AG09309 (cell line): Measurements from ENCODE around the gene KLHDC4.
"Not testable (repeated sequence)": the region's sequence is repeated elsewhere in the genome, so short reads cannot be mapped to it uniquely, and the experiment has no call there.

Source experiments
- DNase-seq: peaks from one replicate; pipeline ENCODE4 v3.0.0-alpha.2; 2010; ENCODE audit warnings: low read depth
- H3K4me3 ChIP-seq: 2 replicates; pipeline ENCODE4 v1.5.1; 2011; ENCODE audit warnings: mild to moderate bottlenecking, low read depth, low read length, moderate library complexity; ENCODE audit not compliant: control insufficient read depth
- TF ChIP-seq, protein P1 (sequence below): IDR thresholded peaks from 2 replicates; pipeline ENCODE4 v1.5.1; 2011; ENCODE audit warnings: mild to moderate bottlenecking, low read depth, low read length, inconsistent platforms; ENCODE audit not compliant: insufficient read depth, control insufficient read depth; ENCODE audit errors: missing control alignments

Gene KLHDC4

DNA sequence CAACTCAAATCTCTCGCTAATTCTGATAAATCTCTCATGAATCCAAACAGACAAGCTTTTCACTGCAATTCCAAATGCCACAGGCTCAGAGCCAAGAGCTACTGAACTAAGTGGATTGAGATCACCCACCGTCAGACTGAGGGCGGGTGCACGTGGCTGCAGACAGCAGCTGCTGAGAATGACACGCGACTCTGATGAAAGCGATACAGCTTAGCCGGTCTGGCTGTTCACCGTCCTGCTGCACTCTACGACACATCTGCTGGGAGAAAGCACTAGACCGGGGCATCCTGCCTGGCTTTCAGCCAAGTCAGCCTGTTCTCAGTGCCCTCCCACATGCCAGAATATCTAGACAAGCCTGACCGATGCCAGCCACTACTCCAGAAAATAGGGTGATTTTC is 42.6 kb downstream of the KLHDC4 start:
- no peak overlapping the region for H3K4me3 ChIP-seq
- no peak for DNase-seq
- TF ChIP-seq, protein P1, sequence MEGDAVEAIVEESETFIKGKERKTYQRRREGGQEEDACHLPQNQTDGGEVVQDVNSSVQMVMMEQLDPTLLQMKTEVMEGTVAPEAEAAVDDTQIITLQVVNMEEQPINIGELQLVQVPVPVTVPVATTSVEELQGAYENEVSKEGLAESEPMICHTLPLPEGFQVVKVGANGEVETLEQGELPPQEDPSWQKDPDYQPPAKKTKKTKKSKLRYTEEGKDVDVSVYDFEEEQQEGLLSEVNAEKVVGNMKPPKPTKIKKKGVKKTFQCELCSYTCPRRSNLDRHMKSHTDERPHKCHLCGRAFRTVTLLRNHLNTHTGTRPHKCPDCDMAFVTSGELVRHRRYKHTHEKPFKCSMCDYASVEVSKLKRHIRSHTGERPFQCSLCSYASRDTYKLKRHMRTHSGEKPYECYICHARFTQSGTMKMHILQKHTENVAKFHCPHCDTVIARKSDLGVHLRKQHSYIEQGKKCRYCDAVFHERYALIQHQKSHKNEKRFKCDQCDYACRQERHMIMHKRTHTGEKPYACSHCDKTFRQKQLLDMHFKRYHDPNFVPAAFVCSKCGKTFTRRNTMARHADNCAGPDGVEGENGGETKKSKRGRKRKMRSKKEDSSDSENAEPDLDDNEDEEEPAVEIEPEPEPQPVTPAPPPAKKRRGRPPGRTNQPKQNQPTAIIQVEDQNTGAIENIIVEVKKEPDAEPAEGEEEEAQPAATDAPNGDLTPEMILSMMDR = no peak

DNA sequence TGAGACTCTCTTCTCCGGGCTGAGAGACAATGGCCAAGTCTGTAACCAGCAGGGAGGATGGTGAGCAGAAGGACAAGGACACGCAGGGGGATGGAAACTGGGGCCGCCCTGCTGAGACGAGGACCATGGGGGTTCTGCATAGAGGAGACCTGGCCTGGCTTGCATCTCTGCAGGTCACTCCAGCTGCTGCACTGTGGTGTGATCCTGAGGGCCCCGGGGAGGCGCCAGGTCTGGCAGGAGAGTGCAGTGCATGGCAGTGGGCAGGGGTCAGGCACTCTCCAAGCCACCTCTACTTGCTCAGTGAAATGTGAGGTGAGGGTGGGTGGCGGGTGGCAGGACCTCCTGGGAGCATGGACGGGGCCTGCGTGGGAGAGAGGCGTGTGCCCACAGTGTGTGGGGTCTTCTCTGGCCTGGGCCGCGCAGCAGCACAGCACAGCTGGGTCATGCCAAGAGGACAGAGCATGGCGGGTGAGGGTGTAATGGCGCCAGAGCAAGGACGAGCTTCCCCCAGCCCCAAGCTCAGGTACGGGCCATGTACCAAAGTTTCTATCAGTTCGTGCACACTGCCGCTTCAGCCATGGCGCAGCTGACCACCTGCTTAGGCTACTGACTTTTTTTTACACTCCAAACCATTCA is 43.1 kb downstream of the KLHDC4 start:
- TF ChIP-seq, protein P1 = no peak
- DNase-seq = no peak
- no peak overlapping the region for H3K4me3 ChIP-seq

DNA sequence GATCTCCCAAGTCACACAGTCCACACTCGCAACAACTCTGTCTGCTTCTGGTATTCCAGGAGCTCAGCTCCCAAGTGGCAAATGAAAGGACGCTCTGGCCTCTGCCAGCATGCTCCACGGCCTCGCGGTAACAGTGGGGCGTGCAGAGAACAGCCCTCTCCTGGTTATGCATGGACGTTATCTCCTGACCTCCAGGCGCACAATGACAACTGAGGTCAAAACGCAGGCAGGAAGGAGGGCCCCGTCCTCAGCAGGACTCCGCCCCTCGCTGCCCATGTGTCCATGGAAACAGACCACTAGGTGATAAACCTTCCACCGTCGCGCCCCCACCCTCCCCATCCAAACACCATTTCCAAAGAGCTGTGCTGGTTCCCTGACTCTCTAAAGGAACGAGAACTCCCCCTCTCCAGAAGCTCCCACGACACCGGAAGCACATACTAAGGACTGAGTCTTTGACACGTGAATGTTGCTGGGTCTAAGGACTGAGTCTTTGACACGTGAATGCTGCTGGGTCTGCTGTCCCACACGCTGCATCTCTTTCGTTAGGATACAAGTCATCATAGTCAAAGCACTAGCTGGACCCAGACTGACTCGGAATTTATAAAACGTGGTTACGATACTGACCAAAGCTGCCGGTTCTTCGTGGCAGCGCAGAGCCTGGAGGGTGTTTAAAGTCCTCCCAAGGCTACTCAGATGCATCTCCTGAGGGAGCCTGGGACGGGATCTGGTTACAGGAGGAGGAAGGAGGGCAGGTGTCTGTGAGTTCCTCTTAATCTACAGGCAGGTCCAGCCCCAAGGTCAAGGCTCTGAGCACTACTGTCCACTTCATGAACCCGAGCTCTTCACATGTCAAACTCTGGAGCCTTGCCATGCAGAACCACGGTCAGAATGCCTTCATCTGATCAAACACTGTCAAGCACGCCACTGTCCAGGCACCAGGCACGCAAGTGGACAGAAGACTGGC is 43.9 kb downstream of the KLHDC4 start:
- TF ChIP-seq, protein P1 = no peak
- no peak for DNase-seq
- H3K4me3 ChIP-seq = no peak overlapping the region

DNA sequence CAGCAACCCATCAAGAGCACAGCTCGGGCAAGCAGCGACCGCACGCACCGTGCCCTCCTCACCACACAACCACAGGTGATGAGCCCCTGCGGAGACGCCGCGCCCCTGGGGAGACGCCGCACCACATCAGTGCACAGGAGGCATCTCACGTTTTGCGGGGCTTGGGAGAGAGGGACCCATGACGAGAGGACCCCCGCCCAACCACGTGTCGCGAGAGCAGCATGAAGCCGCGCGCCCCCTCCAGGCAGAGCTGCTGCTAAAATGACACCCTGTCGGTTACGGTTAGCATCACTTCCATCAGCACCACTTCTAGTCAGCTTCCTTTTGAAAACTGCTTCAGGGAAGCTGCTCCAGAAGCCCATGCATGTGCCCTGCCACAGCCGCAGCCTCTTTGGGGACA is 45.3 kb downstream of the KLHDC4 start:
- H3K4me3 ChIP-seq = no peak overlapping the region
- DNase-seq = no peak
- TF ChIP-seq, protein P1 = no peak

DNA sequence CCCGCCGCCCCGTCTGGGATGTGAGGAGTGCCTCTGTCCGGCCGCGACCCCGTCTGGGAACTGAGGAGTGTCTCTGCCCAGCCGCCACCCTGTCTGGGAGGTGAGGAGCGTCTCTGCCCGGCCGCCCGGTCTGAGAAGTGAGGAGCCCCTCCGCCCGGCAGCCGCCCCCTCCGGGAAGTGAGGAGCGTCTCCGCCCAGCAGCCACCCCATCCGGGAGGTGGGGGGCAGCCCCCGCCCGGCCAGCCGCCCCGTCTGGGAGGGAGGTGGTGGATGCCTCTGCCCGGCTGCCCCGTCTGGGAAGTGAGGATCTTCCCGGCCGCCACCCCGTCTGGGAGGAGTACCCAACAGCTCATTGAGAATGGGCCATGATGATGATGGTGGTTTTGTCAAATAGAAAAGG is 47.0 kb downstream of the KLHDC4 start:
- DNase-seq = not testable (repeated sequence)

DNA sequence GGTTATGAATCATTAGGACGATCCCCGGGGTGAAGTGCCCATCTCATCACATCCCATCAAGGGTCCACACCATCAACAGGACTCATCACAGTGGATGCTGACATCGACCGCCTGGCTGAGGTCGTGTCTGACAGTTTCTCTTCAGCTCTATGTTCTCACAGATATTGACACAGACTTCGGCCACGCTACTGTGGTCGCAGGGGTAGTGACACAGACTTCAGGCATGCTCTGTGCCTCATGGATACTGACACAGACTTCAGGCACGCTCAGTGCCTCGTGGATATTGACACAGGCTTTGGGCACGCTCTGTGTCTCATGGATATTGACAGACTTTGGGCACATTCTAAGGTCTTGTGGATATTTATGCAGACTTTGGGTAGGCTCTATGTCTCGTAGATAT is 50.1 kb downstream of the KLHDC4 start:
- TF ChIP-seq, protein P1 = no peak
- no peak overlapping the region for H3K4me3 ChIP-seq
- no peak for DNase-seq

More for the DNA sequence above, 47.0 kb downstream of the KLHDC4 start:
- H3K4me3 ChIP-seq = not testable (repeated sequence)

DNA sequence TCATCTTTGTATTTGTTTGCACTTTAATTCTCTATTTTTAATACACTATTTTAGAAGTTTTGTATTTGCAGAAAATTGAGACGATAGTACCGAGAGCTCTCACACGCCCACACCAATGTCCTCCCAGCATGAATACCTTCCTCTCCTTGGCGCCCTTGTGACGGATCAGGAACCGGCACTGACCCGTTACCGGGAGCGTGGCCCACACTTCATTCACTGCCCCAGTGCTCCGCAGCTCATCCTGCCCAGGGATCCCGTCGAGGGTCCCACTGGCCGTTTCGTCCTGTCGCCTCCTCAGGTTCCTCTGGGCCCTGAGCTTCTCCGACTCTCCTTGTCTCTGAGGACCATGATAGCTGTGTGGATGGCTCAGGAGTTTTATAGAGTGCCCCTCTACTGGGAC is 50.6 kb downstream of the KLHDC4 start:
- no peak overlapping the region for H3K4me3 ChIP-seq
- TF ChIP-seq, protein P1 = no peak
- no peak for DNase-seq
